Activated naive CD4-positive, alpha-beta T cell treated with anti-CD3 and anti-CD28 coated beads for 36 hours (primary cell): Measurements from ENCODE around the gene GNPTG. TPM values are rescaled to one million over a fixed set of nuclear protein-coding genes. Genes with fewer than 3 reads are reported as not detected.

Source experiments
- CTCF ChIA-PET: fragments of 350-600 bp; sonication (Branson Sonifier 250); formaldehyde crosslinking; loops from one replicate; lab custom pipeline; 2021; ENCODE audit warnings: antibody characterized with exemption; lab: Charles Lee
- DNase-seq: peaks from one replicate; pipeline ENCODE4 v3.0.0-alpha.2; 2020
- H3K27ac Mint-ChIP-seq: one replicate; pipeline ENCODE4 v1.8.0; 2021; ENCODE audit warnings: mild to moderate bottlenecking, mixed read lengths
- H3K27me3 Mint-ChIP-seq: one replicate; pipeline ENCODE4 v1.8.0; 2021; ENCODE audit warnings: low read depth, mixed read lengths
- H3K36me3 Mint-ChIP-seq: one replicate; pipeline ENCODE4 v1.8.0; 2021; ENCODE audit warnings: low read depth, mixed read lengths
- H3K4me1 Mint-ChIP-seq: one replicate; pipeline ENCODE4 v1.8.0; 2021; ENCODE audit warnings: low read depth, mixed read lengths
- H3K4me3 Mint-ChIP-seq: one replicate; pipeline ENCODE4 v1.8.0; 2021; ENCODE audit warnings: mild to moderate bottlenecking, moderate library complexity, mixed read lengths
- H3K9me3 Mint-ChIP-seq: one replicate; pipeline ENCODE4 v1.8.0; 2021; ENCODE audit warnings: mixed read lengths
- intact Hi-C: fragments of 100-400 bp; cut with micrococcal nuclease; formaldehyde crosslinking; loops from one replicate; pipeline ENCODE4 v1.15.1; 2023
- total RNA-seq, 2 experiments: library from RNA; stranded (reverse); gene quantifications; one replicate each; pipeline ENCODE4 v1.2.3, GENCODE V29; 2021

Gene GNPTG
- total RNA-seq, 2 experiments from 2014 or later, result 15.9 to 17.3 TPM

GRCh38 chr16:1383556-1383955 is 31.8 kb downstream of the GNPTG start:
- Mint-ChIP-seq H3K4me1 (peaks cover 7% of the 10 kb centered on the region), H3K27me3 (no peaks in the 10 kb centered on the region), H3K27ac (no peak overlapping the region), H3K36me3 (peaks cover 5% of the 10 kb centered on the region), H3K4me3 (no peak overlapping the region), H3K9me3 (no peaks in the 10 kb centered on the region)
- DNase-seq, result no peak
- intact Hi-C loops, result no loop called here
- CTCF ChIA-PET, result no interaction called here

GRCh38 chr16:1385232-1385631 is 33.5 kb downstream of the GNPTG start:
- CTCF ChIA-PET, result no interaction called here
- Mint-ChIP-seq H3K4me3 (no peak overlapping the region), H3K27me3 (no peaks in the 10 kb centered on the region), H3K4me1 (no peaks in the 10 kb centered on the region), H3K27ac (no peak overlapping the region), H3K36me3 (peaks cover 2% of the 10 kb centered on the region), H3K9me3 (no peaks in the 10 kb centered on the region)
- DNase-seq, result no peak
- intact Hi-C loops, result no loop called here

- Mint-ChIP-seq H3K9me3 (no peaks in the 10 kb centered on the region), H3K27ac (no peak overlapping the region), H3K36me3 (peaks cover 2% of the 10 kb centered on the region), H3K27me3 (no peaks in the 10 kb centered on the region), H3K4me3 (no peak overlapping the region), H3K4me1 (no peaks in the 10 kb centered on the region)
- CTCF ChIA-PET, result no interaction called here
- no peak for DNase-seq
- intact Hi-C loops, result no loop called here
Observed at GRCh38 chr16:1387331-1387730, 35.6 kb downstream of the GNPTG start.

GRCh38 chr16:1389762-1390161 is 38.0 kb downstream of the GNPTG start:
- peaks cover 2% of the 10 kb centered on the region for H3K36me3 Mint-ChIP-seq
- no peaks in the 10 kb centered on the region for H3K4me1 Mint-ChIP-seq
- H3K9me3 Mint-ChIP-seq, result no peaks in the 10 kb centered on the region
- CTCF ChIA-PET, result interaction anchor here (0.7 to 1.2 kb wide), 3 partner anchors 10 to 26 kb away, joined by 3 read pairs; no protein-coding TSS in a partner anchor
- no peak for DNase-seq
- intact Hi-C loops, result no loop called here
- no peak overlapping the region for H3K27ac Mint-ChIP-seq
- H3K27me3 Mint-ChIP-seq, result no peaks in the 10 kb centered on the region
- no peak overlapping the region for H3K4me3 Mint-ChIP-seq

- intact Hi-C loops, result no loop called here
- CTCF ChIA-PET, result interaction anchor here (0.8 to 1.2 kb wide), 2 partner anchors 21 to 26 kb away, joined by 3 read pairs; no protein-coding TSS in a partner anchor
- Mint-ChIP-seq H3K9me3 (no peaks in the 10 kb centered on the region), H3K27ac (no peak overlapping the region), H3K4me3 (no peak overlapping the region), H3K4me1 (no peaks in the 10 kb centered on the region), H3K36me3 (no peaks in the 10 kb centered on the region), H3K27me3 (no peaks in the 10 kb centered on the region)
- DNase-seq, result no peak
Observed at GRCh38 chr16:1390239-1390779, 38.6 kb downstream of the GNPTG start.

GRCh38 chr16:1392826-1393225 is 41.1 kb downstream of the GNPTG start:
- Mint-ChIP-seq H3K27me3 (no peaks in the 10 kb centered on the region), H3K9me3 (no peaks in the 10 kb centered on the region), H3K4me1 (no peaks in the 10 kb centered on the region), H3K27ac (no peak overlapping the region), H3K36me3 (no peaks in the 10 kb centered on the region), H3K4me3 (no peak overlapping the region)
- no peak for DNase-seq
- CTCF ChIA-PET, result interaction anchor here (0.6 to 1.2 kb wide), 3 partner anchors 15 to 62 kb away, joined by 3 read pairs; no protein-coding TSS in a partner anchor
- intact Hi-C loops, result no loop called here

GRCh38 chr16:1393613-1394176 is 42.0 kb downstream of the GNPTG start:
- Mint-ChIP-seq H3K4me1 (no peaks in the 10 kb centered on the region), H3K27me3 (no peaks in the 10 kb centered on the region), H3K9me3 (no peaks in the 10 kb centered on the region), H3K27ac (no peak overlapping the region), H3K4me3 (no peak overlapping the region), H3K36me3 (no peaks in the 10 kb centered on the region)
- CTCF ChIA-PET, result interaction anchor here (0.6 to 1.2 kb wide), 3 partner anchors 15 to 63 kb away, joined by 3 read pairs; no protein-coding TSS in a partner anchor
- intact Hi-C loops, result no loop called here
- DNase-seq, result no peak

GRCh38 chr16:1394367-1394951 is 42.7 kb downstream of the GNPTG start:
- no peaks in the 10 kb centered on the region for H3K27me3 Mint-ChIP-seq
- H3K4me3 Mint-ChIP-seq, result no peak overlapping the region
- CTCF ChIA-PET, result no interaction called here
- H3K27ac Mint-ChIP-seq, result no peak overlapping the region
- H3K36me3 Mint-ChIP-seq, result no peaks in the 10 kb centered on the region
- no peaks in the 10 kb centered on the region for H3K9me3 Mint-ChIP-seq
- intact Hi-C loops, result no loop called here
- H3K4me1 Mint-ChIP-seq, result no peaks in the 10 kb centered on the region
- no peak for DNase-seq

- CTCF ChIA-PET, result interaction anchor here (0.7 kb wide), 1 partner anchor 656 kb away, joined by 3 read pairs; no protein-coding TSS in a partner anchor
- no peaks in the 10 kb centered on the region for H3K27me3 Mint-ChIP-seq
- no peaks in the 10 kb centered on the region for H3K4me1 Mint-ChIP-seq
- H3K27ac Mint-ChIP-seq, result no peak overlapping the region
- H3K4me3 Mint-ChIP-seq, result no peak overlapping the region
- H3K9me3 Mint-ChIP-seq, result no peaks in the 10 kb centered on the region
- no peak for DNase-seq
- intact Hi-C loops, result no loop called here
- H3K36me3 Mint-ChIP-seq, result no peaks in the 10 kb centered on the region
Observed at GRCh38 chr16:1395444-1396031, 43.8 kb downstream of the GNPTG start.

GRCh38 chr16:1397779-1398178 is 46.0 kb downstream of the GNPTG start:
- Mint-ChIP-seq H3K9me3 (no peaks in the 10 kb centered on the region), H3K27ac (no peak overlapping the region), H3K27me3 (no peaks in the 10 kb centered on the region), H3K36me3 (peaks cover 6% of the 10 kb centered on the region), H3K4me1 (no peaks in the 10 kb centered on the region), H3K4me3 (no peak overlapping the region)
- DNase-seq, result no peak
- CTCF ChIA-PET, result no interaction called here
- intact Hi-C loops, result no loop called here

GRCh38 chr16:1398351-1398750 is 46.6 kb downstream of the GNPTG start:
- no peak overlapping the region for H3K27ac Mint-ChIP-seq
- no peak overlapping the region for H3K4me3 Mint-ChIP-seq
- H3K9me3 Mint-ChIP-seq, result no peaks in the 10 kb centered on the region
- H3K27me3 Mint-ChIP-seq, result no peaks in the 10 kb centered on the region
- H3K36me3 Mint-ChIP-seq, result peaks cover 6% of the 10 kb centered on the region
- CTCF ChIA-PET, result no interaction called here
- intact Hi-C loops, result no loop called here
- H3K4me1 Mint-ChIP-seq, result no peaks in the 10 kb centered on the region
- DNase-seq, result no peak

- peaks cover 7% of the 10 kb centered on the region for H3K36me3 Mint-ChIP-seq
- peak overlapping the region; percentile 53 for H3K27ac Mint-ChIP-seq
- no peak for DNase-seq
Observed at GRCh38 chr16:1398826-1399581, 47.3 kb downstream of the GNPTG start.

More at GRCh38 chr16:1398826-1399581, 47.3 kb downstream of the GNPTG start:
- CTCF ChIA-PET, result no interaction called here
- Mint-ChIP-seq H3K4me1 (no peaks in the 10 kb centered on the region), H3K4me3 (no peak overlapping the region), H3K9me3 (no peaks in the 10 kb centered on the region), H3K27me3 (no peaks in the 10 kb centered on the region)
- intact Hi-C loops, result no loop called here
